Right atrium auricular region (tissue), 2 donors: ENCODE data around the gene SLCO4A1. TPM values are rescaled to one million over a fixed set of nuclear protein-coding genes. Genes with fewer than 3 reads are reported as not detected.

Experiments used
- DNase-seq: peaks from one replicate; pipeline ENCODE4 v3.0.0-alpha.2; 2019; ENCODE audit warnings: low spot score
- H3K27ac ChIP-seq, 2 donors: fragments of 200-600 bp; sonication (generic); 1 replicate in 1 of 2; 2 replicates in 1 of 2; pipeline ENCODE4 v1.5.1; 2016 to 2019
- H3K27me3 ChIP-seq, 2 donors: fragments of 200-600 bp; sonication (generic); one replicate each; pipeline versions ENCODE4 v1.5.1 to v1.6.0; 2017 to 2019
- H3K36me3 ChIP-seq: fragments of 200-600 bp; sonication (generic); one replicate; pipeline ENCODE4 v1.5.1; 2016
- H3K4me1 ChIP-seq, 2 donors: fragments of 200-600 bp; sonication (generic); one replicate each; pipeline versions ENCODE4 v1.5.1 to v1.6.0; 2017 to 2019
- H3K4me3 ChIP-seq, 2 donors: fragments of 200-600 bp; sonication (generic); 1 replicate in 1 of 2; 2 replicates in 1 of 2; pipeline ENCODE4 v1.5.1; 2017 to 2019; ENCODE audit warnings: mild to moderate bottlenecking in 1 of 2, moderate library complexity in 1 of 2
- H3K9me3 ChIP-seq, 2 donors: fragments of 200-600 bp; sonication (generic); one replicate each; pipeline ENCODE4 v1.5.1; 2019
- total RNA-seq, 2 donors: library from RNA; depleted of rRNA; stranded (reverse); fragments of >200 nt; gene quantifications; one replicate each; pipeline ENCODE4 v1.1.0, GENCODE V29; 2016
- TF ChIP-seq, protein P1 (sequence below), 2 donors: fragments of 200-600 bp; sonication (generic); IDR thresholded peaks; one replicate each; pipeline ENCODE4 v1.5.1; 2019; ENCODE audit warnings: antibody characterized with exemption in 2 of 2

SLCO4A1 gene
- total RNA-seq, 2 donors from 2014 or later, result 13.4 to 19.8 TPM

DNA sequence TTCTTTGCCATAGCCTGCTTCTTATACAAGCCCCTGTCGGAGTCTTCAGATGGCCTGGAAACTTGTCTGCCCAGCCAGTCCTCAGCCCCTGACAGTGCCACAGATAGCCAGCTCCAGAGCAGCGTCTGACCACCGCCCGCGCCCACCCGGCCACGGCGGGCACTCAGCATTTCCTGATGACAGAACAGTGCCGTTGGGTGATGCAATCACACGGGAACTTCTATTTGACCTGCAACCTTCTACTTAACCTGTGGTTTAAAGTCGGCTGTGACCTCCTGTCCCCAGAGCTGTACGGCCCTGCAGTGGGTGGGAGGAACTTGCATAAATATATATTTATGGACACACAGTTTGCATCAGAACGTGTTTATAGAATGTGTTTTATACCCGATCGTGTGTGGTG lies 29.5 kb downstream of the SLCO4A1 start:
- Histone ChIP-seq H3K36me3 (peaks cover 5% of the 10 kb centered on the region), H3K4me1 (peaks cover 0 to 2% of the 10 kb centered on the region in 2 donors), H3K27me3 (no peaks in the 10 kb centered on the region), H3K4me3 (no peak overlapping the region), H3K27ac (no peak overlapping the region), H3K9me3 (no peaks in the 10 kb centered on the region)
- no peak for DNase-seq
- TF ChIP-seq, protein P1, sequence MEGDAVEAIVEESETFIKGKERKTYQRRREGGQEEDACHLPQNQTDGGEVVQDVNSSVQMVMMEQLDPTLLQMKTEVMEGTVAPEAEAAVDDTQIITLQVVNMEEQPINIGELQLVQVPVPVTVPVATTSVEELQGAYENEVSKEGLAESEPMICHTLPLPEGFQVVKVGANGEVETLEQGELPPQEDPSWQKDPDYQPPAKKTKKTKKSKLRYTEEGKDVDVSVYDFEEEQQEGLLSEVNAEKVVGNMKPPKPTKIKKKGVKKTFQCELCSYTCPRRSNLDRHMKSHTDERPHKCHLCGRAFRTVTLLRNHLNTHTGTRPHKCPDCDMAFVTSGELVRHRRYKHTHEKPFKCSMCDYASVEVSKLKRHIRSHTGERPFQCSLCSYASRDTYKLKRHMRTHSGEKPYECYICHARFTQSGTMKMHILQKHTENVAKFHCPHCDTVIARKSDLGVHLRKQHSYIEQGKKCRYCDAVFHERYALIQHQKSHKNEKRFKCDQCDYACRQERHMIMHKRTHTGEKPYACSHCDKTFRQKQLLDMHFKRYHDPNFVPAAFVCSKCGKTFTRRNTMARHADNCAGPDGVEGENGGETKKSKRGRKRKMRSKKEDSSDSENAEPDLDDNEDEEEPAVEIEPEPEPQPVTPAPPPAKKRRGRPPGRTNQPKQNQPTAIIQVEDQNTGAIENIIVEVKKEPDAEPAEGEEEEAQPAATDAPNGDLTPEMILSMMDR (IDR thresholded peaks at IDR 0.05), result no peak

DNA sequence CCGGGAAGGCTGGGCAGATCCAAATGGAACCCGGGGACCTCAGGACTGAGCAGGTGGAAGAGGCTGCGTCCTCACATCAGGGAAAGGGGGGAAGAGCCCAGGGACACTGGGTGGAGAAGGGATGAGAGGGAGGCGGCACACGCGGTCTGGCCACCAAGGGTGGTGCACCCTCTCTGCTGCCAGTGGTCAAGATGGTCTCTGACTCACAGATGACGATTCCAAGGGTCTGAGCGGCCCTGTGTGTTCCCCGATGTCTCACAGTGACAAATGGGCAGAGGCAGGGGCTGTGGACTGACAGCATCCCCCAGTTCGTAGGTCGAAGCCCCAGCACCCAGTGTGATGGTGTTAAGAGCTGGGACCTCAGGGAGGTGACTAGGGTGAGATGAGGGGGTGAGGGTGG lies 32.1 kb downstream of the SLCO4A1 start:
- Histone ChIP-seq H3K36me3 (no peaks in the 10 kb centered on the region), H3K27me3 (no peaks in the 10 kb centered on the region), H3K9me3 (peaks cover 0 to under 1% of the 10 kb centered on the region in 2 donors), H3K4me3 (no peak overlapping the region), H3K27ac (no peak overlapping the region), H3K4me1 (no peaks in the 10 kb centered on the region)
- TF ChIP-seq, protein P1 (IDR thresholded peaks at IDR 0.05), result no peak
- no peak for DNase-seq

DNA sequence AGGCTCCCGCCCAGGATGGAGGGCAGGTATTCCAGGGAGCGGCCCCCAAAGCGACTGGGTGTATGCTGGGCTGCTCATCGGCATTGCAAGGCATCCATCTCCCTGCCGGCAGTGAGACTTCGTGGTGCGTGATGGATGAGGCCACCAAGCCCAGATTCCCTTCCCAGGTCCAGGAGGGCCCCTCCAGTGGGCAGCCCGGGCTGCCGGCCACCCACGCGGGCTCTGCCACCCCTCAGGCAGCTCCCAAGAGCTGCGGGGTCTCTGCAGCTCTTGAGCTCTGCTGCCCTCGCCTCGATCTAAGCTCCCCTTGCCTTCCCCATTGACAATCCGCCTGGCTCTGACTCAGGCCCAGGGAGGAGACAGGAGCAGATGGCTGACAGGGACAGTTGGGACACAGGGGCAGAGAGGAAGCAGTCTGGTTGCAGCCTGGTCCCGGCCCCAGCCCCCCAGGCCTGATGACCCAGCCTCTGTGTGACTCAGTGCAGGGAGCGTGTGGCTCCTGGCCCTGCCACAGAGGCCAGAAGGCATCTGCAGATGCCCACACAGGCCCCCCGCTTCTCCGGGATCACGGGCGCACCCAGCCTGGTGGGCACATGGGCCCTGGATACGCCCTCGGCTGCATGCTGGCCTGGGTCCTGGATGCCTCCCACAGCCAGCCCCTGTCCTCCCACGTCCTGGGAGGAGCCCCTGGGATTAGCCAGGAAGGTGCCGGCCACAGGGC lies 33.0 kb downstream of the SLCO4A1 start:
- Histone ChIP-seq H3K27me3 (no peaks in the 10 kb centered on the region), H3K9me3 (peaks cover 0 to 10% of the 10 kb centered on the region in 2 donors), H3K4me3 (no peak overlapping the region), H3K27ac (no peak overlapping the region), H3K36me3 (no peaks in the 10 kb centered on the region), H3K4me1 (no peaks in the 10 kb centered on the region)
- no peak for DNase-seq
- TF ChIP-seq, protein P1 (IDR thresholded peaks at IDR 0.05), result no peak

DNA sequence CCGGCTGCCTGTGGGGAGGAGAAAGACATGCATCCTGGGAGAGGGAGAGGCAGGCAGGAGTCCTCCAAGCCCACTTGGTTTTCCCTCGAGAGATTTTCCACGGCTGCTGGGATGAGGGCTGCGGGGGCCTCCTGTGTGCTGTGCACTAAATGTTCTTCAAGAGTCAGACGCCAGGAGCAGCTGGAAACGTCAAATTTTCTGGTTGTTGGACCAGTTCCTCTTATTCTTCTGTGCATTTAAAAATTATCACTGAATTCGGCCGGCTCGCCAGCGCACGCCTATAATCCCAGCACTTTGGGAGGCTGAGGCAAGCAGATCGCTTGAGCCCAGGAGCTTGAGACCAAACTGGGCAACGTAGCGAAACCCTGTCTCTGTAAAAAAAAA lies 33.6 kb downstream of the SLCO4A1 start:
- peaks cover 0 to 13% of the 10 kb centered on the region in 2 donors for H3K9me3 ChIP-seq
- TF ChIP-seq, protein P1 (IDR thresholded peaks at IDR 0.05), result no peak
- H3K4me1 ChIP-seq, result no peaks in the 10 kb centered on the region
- H3K36me3 ChIP-seq, result no peaks in the 10 kb centered on the region
- no peaks in the 10 kb centered on the region for H3K27me3 ChIP-seq
- no peak for DNase-seq
- no peak overlapping the region for H3K4me3 ChIP-seq
- H3K27ac ChIP-seq, result no peak overlapping the region

DNA sequence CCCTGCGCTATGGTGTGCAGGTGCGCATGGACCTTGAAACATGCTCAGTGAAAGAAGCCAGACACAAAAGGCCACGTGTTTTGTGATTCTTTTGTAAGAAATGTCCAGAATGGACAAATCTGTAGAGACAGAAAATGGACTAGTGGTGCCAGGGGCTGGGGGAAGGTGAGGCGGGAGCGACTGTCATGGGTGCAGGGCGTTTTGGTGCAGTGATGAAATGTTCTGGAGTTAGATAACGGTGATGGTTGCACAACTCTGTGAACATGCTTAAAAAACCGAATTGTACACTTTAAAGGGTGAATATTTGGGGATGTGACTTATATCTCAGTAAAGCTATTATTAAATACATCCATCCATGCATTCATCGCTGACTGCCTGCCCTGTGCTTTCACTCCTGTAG lies 34.7 kb downstream of the SLCO4A1 start:
- DNase-seq, result no peak
- no peak overlapping the region for H3K4me3 ChIP-seq
- TF ChIP-seq, protein P1 (IDR thresholded peaks at IDR 0.05), result no peak
- no peaks in the 10 kb centered on the region for H3K36me3 ChIP-seq
- H3K27ac ChIP-seq, result no peak overlapping the region
- H3K27me3 ChIP-seq, result no peaks in the 10 kb centered on the region
- no peaks in the 10 kb centered on the region for H3K4me1 ChIP-seq
- peaks cover 0 to 13% of the 10 kb centered on the region in 2 donors for H3K9me3 ChIP-seq

DNA sequence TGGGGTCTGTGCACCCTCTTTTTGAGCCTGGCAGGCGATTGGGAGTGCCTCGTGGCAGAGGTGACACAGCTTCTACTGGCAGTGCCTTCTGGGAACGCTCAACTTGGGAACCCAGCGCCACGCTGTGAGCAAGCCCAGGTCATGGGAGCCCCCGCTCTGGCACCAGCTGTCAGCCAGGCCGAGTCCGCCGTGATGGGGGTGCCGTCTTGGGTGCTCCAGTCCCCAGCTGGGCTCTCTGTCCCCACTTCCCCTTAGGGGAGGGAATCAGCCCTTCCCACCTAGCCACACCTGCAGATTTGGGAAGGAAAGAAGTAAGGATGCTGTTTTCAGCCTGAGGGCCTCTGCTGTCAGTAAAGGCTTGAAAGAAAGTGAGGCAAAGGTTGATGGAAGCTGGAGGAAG lies 35.4 kb downstream of the SLCO4A1 start:
- no peak for DNase-seq
- Histone ChIP-seq H3K27ac (no peak overlapping the region), H3K27me3 (no peaks in the 10 kb centered on the region), H3K4me1 (no peaks in the 10 kb centered on the region), H3K9me3 (peaks cover 0 to 13% of the 10 kb centered on the region in 2 donors), H3K4me3 (no peak overlapping the region), H3K36me3 (no peaks in the 10 kb centered on the region)
- TF ChIP-seq, protein P1 (IDR thresholded peaks at IDR 0.05), result no peak
